GM21717 (cell line): ENCODE results near the gene LOXL3.
"Not testable (repeated sequence)": the region's sequence is repeated elsewhere in the genome, so short reads cannot be mapped to it uniquely, and the experiment has no call there.

Experiments
- ATAC-seq: cut with Tn5 transposase; IDR thresholded peaks from one replicate; pipeline ENCODE4 v1.9.1; 2021; ENCODE audit warnings: mild to moderate bottlenecking, moderate library complexity; ENCODE audit not compliant: unreplicated experiment

LOXL3 gene

GRCh38 chr2:74496997-74497776 lies 56.6 kb downstream of the LOXL3 start:
- ATAC-seq: no peak

GRCh38 chr2:74495440-74495839 lies 58.3 kb downstream of the LOXL3 start:
- no peak for ATAC-seq

- ATAC-seq: no peak
These were observed 60.2 kb downstream of the LOXL3 start for GRCh38 chr2:74493546-74493945.

GRCh38 chr2:74491648-74492544 lies 61.8 kb downstream of the LOXL3 start:
- ATAC-seq: no peak

GRCh38 chr2:74489906-74490305 lies 63.8 kb downstream of the LOXL3 start:
- ATAC-seq: no peak

- no peak for ATAC-seq
These were observed 64.9 kb downstream of the LOXL3 start for GRCh38 chr2:74488643-74489481.

GRCh38 chr2:74486141-74486540 lies 67.6 kb downstream of the LOXL3 start:
- no peak for ATAC-seq

- ATAC-seq: not testable (repeated sequence)
These were observed 70.0 kb downstream of the LOXL3 start for GRCh38 chr2:74483675-74484164.

GRCh38 chr2:74482801-74483674 lies 70.7 kb downstream of the LOXL3 start, which contains the start of the genes CCDC142 and TTC31:
CCDC142 (minus strand) TSS chr2:74482998; CDS start chr2:74482837, 161 bp downstream.
TTC31 (plus strand) TSS chr2:74483081; CDS start chr2:74483096, 15 bp downstream.
- peak; percentile 88 for ATAC-seq
